Activated CD4-positive, alpha-beta T cell treated with anti-CD3 and anti-CD28 coated beads, Interleukin-10, Interleukin-2, amounts not matched to agents 100 ng/mL and 50 ng/mL, durations not matched to agents 16 hours and 8 hours (primary cell): ENCODE data around the gene DENND1A.

ENCODE experiments used
- DNase-seq: peaks from one replicate; pipeline ENCODE4 v3.0.0-alpha.2; 2020

DENND1A gene

DNA sequence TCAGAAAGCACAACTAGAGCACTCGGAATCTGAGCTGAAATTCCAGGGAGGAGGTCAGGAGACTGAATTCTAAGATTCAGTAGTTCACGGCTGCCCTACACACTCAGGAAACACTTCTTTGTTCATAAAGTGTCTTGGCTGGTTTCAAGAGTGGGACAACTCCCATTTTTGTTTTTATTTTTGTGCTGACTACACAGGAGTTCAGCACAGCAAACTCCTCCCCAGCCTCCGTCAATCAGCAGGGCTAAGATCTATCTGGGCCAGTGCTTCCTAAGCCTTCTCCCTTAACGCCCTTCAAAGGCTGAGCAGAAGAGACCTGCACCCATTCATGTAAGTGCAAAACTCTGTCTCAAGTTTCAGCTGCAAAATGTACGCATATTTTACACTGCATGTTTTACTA is 323.8 kb downstream of the DENND1A start:
- DNase-seq = no peak

DNA sequence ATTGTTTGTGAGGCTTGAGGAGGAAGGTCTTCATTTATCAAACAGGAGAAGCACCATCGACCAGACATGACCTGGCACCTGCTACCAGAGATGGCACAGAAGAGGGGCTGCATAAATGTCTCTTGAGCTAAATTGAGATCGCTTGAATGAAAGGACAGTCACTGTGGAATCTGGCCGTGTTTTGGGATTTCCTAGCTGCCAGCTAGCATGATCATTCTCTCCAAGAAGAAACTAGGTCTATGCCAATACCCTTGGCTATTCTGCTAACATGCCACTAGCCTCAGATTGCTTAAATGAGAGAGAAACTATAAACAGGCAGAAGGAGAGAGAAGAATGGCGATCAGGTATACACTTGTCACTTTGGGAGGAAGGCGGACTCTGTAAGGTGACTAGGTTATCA is 324.6 kb downstream of the DENND1A start:
- DNase-seq = no peak

DNA sequence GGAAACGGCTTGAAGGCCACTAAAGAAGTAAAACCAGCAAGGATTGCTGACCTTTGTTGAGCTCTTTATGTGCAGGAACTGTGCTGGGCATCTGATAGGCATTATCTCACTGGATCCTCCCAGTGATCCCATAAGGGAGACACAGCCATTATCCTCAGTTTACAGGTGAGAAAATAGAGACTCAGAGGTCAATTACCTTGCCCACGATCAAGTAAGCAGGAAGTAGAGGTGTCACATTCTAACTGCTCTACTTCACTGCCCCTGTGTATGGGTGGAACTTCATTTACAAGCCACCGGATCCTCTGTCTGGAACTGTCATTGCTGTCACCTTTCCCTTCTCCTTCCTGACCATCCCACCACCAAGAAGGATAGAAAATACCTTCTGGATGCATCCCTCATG is 325.1 kb downstream of the DENND1A start:
- DNase-seq = no peak

DNA sequence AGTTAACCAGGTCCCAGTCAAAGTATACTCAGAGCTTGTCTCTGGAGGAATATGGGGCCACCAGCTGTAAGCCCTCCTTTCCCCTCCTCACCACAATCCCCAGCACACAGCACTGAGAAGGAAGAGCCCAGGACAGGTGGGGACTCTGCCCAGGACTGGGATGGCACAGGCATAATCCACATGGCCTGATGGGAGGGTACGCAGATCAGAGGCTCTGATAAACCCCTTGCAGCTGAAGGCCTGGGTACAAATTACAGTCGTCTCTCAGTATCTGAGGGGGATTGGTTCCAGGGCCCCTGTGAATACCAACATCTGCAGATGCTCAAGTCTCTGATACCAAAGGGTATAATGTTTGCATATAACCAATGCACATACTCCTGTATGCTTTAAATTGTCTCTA is 328.1 kb downstream of the DENND1A start:
- DNase-seq = no peak

DNA sequence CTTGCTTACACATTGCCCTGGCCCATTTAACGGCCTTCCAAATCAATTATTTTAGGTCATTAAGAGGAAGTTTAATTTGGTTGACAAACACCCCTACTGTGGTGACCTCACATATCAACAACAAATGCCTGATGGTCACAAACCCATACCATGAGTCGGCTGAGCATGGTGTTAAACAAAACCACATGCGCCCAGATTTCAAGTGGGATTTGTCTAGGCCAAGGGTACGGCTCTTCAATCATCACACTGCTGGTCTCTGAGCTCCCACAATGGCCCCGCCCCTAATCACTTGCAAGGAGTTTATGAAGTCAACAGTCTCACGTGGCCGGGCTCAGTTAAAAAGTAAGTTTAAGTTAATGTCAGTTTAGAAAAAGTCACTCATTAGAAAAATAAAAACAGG is 330.1 kb downstream of the DENND1A start:
- DNase-seq = no peak

DNA sequence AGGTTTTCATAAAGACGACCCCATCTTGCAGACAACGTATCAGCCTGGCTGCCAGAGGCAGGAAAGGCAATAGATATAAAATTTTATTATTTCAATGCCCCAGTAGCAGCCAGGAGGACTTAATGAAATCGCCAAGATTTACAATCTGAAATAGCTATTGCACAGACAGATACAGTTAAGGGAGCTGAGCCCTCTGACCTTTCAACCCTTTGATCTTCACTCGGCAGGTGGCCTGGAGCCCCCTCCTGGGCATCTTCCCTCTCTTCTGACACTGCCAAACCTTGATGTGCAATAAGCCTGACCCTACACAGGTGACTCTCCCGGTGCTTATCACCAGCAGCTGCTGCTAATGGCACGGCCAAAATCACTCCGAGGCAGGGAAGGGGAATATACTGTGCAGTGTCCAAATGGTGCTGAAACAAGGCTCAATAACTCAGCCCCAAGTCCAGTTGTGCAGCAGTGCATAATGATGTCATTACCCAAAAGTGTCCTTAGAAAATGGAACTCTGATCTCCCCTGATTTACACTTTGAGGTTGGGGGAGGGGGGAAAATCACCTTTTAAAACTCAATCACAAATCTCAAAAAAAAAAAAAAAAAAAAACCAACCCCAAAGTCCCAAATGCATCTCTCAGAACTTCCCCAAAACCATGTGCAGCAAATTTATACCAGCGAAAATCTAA is 331.9 kb downstream of the DENND1A start:
- DNase-seq = no peak

DNA sequence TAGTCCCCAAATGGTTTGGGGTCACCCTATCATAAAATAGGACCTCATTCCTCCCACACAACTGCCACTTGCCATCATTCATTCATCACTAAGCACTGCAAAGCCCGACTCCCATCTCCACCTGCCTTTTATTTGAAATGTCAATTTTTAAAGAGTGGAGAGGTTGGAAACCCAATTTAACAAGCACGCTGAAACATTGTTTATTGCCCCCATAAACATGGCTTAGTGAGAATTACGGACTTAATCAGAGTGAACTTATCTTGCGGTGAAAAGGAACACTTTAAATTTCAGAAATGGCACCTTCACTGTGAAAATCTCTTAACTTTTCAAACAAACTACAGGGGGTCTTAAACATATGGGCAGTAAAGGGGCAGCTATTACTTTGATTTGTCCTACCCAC is 332.9 kb downstream of the DENND1A start:
- no peak for DNase-seq

DNA sequence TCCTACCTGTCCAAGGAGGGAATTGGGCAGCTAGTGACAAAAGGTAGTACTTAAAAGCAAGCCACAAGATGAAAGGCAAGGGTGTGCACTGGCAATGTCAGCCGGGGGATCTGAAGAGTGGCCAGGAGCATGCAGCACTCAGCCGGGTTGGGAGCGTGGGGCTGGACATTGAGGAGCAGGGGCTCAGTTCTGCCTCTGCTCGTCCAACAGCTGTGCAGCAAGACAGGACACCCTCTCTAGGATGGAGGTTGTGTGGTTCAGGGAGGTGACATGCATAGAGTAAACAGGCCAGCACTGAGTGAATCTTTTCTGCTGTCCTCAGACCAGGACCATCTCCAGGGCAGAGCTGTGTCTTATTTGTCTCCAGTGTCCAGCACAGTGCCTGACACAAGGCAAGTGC is 338.6 kb downstream of the DENND1A start:
- DNase-seq = no peak

DNA sequence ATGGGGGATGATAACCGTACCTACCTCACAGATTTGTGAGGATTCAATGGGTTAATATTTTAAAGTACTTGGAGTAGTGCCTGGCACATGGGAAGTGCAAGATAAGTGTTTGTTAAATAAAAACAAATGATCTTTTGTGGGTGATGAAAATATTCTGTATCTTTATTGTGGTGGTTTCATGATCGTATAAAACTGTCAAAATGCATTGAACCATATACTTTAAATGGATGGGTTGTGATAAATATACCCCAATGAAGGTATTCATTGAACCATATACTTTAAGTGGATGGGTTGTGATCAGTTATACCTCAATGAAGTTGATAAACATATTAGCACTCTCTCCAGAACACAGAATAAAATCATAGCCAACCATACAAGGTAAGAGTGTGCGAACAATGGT is 339.4 kb downstream of the DENND1A start:
- no peak for DNase-seq

DNA sequence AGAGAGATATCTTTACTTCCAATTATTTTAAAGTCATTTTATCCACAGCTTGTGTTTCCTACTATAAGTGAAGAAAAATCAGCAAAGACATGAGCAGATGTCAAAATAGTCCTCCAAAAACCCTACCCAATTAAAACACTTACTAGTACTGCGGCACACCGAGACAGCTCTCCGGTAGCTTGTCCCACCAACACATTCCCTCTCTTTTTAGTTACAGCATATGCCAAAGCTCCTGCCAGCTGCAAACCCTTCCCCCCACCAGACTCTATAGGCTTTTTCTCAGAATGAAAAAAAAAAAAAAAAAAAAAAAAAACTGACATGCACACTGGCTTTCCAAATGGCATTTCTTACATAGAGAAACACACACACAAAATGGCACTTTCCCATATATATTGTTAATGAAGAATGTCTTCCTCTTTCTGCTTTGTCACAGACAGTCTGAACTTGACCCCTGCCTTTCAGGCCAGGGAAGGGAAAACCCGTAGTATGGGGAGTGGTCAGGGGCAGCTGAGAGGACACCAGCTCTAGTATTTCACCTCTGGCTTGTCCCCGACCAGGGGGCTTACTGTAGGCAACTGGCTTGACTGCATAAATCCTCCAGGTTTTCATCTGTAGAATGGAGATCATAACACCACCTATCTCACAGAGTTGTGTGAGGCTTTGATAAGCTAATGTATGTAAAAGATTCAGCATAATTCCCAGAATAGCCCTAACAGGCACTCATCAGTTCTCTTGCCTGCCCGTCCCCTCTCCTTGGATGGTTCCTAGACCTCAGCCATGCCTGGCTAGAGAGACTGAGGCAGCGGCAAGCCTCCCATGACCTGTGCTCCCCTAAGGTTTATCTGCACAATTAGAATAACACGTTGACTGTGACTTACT is 340.3 kb downstream of the DENND1A start:
- DNase-seq = no peak

DNA sequence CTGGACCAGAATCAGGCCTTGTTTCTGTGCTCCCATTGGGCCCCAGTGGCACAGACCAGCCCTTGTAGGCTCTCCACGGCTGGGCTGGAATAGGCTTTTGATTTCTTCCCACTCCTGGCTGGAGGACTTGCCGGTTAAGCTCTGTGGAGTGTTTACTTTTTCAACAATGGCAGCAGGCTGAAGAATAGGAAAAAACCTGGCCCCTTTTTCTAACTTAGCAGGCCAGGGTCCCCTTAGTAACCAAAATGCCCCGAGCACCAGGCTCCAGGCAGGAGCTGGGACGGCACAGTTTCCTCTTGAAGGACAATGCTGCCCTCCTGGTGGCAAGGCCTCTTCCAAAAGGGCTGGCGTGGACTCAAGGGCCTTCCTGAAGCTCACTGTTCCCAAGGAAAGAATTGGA is 343.7 kb downstream of the DENND1A start:
- DNase-seq = no peak

DNA sequence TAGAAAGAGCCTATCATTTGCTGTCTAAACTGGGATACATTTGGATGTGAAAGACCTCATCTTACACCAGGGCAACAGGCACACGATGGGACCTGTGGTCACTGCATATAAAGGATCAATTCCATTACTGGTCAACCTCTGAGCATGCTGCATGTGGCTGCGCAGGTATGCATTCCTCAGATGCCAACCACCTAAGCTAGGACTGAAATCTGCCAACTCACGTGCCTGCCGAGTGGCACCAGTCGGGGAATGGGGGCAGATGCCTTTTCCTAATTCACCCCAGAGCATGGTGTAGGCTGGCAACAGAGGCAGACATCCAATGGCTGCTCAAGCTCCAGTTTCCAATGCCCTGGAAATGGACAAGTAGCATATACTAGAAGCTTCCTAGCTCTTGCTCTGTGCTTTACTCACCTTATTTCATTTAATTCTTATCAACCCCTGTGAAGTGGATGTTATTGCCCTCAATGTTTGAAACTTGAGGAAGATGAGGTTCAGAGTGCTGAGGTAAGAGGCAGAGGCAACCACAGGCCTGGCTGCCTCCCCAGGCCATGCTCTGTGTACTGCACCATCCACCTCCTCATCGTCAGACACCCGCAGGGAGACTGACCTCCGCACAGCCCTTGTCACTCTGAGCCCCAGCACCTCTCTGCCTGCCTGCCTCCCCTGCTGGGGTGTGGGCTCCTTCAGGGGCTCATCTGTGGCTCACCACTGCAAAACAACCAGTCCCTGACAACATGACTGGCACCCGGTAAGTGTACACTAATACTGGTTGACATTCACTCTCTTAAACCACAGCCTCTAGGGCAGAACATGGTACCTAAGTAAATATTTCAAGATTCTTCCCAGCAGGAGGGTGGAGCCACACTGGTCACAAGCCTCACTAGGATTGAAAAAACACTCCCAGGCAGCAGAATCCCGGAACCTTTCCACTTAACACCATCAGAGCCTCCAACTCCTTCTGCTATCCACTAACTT is 345.4 kb downstream of the DENND1A start:
- DNase-seq = no peak

DNA sequence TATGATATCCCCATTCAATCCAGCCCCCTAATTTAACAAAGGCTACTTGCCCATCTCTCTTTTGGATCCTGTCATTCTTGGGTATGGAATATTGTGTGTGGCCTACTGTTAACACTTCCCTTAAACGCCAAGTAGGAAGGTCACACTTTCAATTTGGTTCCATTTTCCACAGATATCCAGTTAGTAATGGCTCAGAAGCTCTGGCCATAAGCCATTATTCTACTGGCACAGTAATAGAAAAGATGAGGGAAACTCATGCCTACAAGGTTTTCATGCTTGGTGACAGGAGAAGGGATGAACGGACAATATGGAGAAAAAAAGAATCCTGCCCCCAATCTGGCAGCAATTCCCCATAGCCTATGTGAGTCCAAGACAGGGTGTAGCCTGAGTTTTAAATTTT is 346.3 kb downstream of the DENND1A start:
- no peak for DNase-seq

DNA sequence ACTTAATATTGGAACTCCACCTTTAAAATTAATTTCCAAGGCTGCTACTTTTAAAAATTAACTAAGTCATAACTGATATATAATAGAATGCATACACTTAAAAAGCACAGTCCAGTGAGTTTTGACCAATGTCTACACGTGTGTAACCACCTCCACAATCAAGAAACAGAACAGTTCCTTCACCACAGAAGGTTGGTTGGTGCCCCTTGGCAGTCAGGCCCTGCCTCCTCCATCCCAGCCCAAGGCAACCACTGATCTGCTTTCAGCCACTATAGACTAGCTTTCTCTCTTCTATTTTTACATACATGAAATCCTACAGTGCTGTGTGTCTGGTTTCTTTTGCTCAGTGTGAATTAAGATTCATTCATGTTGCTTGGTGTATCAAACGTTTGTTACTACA is 358.7 kb downstream of the DENND1A start:
- DNase-seq = no peak

DNA sequence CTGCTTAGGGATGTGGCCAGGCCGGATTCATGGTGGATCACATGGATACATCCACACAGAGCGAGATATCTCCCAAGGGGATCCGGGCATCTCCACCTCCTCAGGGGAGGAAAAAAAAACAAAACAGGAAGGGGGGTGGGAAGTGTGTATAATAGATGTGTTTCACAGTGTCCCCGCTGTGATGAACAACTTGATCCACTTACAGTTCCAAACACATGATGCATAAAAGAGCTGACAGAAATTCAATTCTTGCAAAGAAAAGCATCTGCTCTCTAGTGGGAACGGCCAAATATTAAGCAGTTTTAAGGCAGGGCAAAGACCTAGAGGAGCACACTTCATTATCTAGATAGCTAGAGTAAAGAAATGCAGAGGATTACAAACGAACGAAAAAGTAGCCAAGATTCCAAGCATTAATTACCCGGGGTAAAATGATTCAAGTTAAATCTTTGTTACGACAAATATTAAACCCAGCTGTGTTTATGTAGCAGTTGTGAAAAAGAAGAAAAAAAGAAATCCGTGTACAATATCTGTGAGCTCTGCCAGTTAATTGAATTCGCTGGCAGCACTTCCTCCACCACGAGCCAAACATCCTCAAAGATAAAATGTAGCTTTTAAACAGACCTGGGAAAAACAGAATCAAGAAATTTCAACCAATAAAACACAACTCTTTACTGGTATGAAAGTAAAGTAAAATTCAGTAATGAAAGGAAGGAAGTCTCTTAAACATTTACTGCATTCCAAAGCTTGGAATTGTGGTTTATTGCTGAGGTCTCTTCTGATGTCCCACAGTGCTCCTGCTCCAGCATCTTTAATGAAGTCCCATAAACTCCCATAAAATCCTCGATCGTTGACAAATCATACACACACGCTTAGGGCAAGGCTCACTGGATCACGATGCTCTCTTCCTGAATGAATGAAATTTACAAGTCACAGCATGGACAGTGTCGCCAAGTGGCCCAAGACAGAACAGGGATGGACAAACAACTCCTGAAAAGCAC is 360.9 kb downstream of the DENND1A start:
- no peak for DNase-seq

DNA sequence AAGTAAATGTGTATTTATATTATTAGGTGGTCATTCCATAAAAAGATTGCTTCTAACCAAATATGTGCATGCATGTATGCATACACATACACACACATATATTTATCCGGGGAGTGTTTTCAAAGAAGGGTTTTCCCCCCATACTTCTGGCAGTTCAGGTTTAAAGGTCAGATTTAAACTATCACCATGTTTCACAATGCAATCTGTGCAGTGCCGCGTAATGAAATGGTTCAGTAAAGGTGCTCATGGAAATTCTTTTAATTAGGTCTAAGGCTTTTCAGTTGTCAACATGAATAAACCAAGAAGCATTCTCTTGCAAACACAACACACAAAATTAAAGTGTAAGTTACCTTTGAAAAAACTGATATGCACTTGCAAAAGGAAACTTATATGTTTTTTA is 362.9 kb downstream of the DENND1A start:
- DNase-seq = no peak

DNA sequence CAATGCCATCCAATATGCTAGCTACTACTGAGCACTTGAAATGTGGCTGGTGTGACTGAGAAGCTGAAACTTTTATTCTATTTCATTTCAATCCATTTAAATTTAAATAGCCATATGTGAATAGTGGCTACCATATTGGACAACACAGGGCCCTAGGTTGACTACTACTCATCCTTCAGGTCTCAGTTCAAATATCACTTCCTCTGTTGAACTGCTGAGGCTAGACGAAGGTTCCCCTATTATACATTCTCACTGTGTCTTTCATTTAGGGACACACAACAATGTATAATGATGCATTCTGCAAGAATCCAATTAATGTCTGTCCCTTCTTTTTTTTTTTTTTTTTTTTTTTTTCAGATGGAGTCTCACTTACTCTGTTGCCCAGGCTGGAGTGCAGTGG is 365.3 kb downstream of the DENND1A start:
- no peak for DNase-seq

DNA sequence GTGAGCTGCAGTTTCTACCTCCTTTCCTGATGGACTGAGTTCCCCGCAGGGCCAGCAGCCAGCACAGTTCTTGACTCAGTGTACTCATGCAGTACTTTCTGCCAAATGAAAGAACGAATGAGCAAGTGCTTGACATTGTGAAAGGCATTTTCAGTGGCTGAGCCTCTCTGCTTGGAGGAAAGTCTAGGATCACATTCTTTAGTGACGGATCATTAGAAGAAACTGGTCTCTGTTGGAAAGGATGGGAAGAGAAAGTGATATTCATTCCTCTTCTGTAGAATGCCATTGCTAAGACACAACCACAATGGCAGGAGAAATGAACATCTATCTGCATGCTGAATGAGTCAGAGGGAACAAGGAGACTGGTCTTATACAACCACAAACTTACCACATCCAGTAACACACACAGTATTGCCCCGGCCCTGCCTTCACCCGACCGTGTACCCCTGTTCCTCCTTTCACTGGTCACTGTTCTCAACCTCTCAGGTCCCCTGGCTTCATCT is 367.0 kb downstream of the DENND1A start:
- DNase-seq = peak; percentile 67

DNA sequence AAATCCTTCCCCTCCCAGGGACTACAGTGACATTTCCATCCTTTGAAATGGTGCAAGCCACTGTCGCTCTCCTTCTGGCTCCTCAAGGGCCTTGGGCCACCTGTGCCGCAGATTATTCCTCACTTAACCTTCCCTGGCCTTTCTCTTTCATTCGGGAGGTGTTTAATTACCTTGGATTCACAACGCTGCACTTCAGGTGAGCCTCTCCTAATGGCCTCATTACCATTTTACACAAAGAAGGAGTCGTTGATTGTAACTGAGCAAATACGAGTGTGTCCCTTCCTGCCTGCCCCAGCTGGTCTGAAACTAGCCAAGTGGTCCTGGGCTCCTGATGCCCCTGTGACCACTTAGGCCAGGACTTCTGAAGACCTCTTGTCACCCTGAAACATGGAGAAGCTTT is 368.9 kb downstream of the DENND1A start:
- no peak for DNase-seq

DNA sequence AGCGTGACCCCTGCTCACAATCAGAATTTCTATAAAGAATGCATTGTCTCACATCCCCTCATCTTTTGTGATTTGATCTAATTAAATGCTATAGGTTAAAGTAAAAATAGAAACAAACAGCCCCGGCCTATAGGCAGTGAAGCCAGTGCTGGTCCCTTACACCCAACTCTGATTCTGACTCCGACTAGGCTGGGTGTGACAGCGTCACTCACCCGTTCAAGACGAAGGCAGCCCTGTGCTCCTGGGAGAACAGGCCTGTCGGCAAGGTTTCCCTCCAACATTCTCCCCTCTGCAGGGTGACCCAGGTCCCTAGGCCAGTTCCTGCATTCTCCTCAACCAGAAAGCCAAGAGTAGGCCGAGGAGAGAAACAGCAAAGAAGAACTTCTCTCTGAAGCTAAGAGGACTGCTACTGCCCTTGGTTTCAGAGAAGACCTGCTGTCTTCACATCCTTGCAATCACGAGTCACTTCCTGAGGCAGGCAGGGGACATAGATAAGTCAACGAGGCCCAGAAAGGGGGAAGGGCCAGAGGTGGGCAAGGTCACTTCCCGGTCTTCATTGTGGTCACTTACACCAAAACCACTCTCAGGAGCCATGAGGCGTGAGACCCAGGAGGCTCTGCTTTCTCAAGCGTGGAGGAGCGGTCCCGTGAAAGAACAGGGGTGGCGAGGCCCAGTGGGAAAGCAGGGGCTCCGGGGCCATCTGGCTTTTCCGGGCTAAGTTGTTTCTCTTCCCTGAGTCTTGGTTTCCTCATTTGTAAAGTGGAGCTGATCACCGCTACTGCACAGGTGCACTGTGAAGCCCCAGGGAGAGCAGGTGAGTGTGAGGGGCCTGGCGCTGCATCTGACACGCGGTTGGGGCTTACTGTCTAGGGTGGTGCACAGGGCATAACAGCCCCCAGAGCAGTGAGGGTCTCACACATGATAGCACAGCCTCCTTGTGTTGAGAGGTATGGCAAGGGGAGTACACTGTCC is 373.2 kb downstream of the DENND1A start:
- DNase-seq = no peak

DNA sequence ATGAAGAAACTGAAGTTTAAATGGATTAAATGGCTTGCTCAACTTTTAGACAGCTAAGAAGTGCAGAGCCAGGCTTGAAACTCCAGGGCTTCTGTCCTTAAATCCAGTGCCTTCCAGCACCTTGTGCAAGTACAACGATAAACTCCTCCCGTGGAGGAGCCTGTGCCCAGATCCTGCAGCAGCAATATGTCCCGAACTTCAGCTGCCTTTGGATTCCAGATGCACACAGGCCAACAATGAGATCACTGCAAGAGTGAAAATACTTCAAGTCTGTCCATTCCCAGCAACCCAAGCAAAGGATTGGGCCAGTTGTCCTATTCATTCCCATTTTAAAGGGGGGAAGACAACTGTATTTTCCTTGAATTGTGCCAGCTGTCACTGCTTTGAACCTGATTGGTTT is 374.3 kb downstream of the DENND1A start:
- no peak for DNase-seq
